GM18867 (cell line): ENCODE results near the gene HCFC1.
A peak's percentile ranks its signal among the peaks of the same experiment; 100 is the strongest.

ENCODE experiments used
- ATAC-seq: cut with Tn5 transposase; IDR thresholded peaks from one replicate; pipeline ENCODE4 v1.9.1; 2021; ENCODE audit warnings: mild to moderate bottlenecking, moderate library complexity; ENCODE audit not compliant: unreplicated experiment

The HCFC1 gene

DNA sequence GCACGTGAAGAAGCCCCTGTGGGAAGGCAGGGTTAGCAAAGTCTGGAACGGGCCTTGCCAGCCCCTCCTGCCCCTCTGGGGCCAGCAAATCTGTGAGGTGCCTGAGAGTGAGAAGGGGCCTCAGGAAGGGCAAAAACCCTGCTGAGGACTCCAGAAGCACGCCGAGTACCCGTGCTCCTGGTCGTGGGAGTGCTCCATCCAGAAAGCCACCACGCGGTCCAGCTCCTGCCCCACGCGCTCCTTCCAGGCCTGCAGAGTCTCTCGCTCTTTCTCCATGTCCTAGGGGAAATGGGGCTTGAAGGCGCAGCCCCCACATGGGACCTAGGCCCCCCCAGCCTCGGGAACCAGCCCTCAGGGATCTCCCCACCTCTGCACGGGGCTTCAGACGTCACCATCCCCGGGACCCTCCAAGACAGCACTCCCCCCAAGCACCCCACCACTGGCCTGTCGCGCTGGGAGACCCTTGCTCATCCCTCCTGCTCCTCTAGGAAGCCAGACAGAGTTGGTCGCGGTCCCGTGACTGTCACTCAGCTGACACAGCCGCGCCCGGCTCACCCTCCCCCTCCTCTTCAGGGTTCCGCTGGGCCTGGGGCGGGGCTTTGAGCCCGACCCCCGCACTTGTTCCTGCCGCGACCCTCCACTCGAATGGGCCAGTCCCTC is 27.3 kb downstream of the HCFC1 start, which contains the start of gene RENBP:
Gene RENBP, minus strand, starts transcription at position 504 of the 660 bp plus-strand sequence. Its CDS starts 33 bp downstream, at position 471.
- ATAC-seq = no peak

DNA sequence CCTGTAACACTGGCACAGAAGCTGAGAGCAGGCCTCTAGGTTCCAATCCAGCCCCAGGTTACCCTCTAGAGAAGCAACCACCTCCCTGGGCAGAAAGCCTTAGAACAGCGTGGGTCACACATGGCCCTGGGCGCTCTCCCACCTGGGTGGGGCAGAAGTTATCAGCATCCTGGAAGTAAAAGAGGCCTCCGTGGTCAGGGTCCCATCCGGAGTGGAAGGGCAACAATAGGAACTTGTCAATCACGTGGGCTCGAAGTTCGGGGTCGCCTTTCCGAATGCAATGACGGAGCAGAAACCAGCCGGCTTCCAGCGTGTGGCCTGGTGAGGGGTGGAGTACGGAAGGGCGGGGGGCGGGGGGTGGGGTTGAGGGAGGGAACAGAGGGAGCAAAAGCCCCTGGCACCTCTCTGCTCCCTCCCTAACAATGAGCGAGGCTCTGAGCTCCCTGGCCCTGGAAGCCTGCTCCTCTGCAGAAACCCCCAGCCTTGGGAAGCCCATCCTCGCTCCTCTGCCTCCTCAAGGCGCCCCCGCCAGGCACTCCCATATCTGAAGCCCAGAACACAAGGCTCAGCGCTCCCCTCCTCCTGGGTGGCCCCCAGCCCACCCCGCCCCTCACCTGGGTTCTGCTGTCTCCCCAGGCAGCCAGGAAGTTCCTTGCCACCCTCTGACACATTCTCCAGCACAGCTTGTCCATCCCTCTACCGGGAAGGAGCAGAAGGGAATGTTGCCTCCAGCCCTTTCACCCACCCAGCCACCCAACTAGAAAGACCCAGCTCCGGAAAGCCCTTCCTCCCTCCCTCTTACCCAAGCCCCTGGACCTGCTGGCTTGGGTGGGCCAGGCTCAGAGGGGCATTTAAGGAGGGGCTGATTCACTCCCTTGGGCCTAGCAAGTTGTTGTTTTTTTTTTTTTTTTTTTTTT is 30.0 kb downstream of the HCFC1 start:
- no peak for ATAC-seq

DNA sequence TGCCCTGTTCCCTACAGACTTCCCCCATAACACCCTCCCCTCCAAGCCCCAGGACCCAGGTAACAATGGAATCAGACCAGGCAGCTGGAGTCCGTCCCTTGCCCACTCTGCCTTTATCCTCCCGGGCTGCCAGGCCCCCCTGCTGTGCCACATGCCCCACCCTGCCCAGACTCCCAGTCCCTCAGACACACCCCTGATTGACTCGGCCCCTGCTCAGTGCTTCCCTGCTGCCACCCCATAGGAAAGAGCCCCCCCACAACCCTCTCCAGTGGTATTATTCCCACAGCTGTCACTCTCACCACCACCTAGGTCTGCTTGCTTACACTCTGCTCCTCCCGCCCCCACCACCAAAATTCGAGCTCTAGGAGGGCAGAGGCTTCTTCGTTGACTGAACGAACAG is 32.0 kb downstream of the HCFC1 start:
- no peak for ATAC-seq

DNA sequence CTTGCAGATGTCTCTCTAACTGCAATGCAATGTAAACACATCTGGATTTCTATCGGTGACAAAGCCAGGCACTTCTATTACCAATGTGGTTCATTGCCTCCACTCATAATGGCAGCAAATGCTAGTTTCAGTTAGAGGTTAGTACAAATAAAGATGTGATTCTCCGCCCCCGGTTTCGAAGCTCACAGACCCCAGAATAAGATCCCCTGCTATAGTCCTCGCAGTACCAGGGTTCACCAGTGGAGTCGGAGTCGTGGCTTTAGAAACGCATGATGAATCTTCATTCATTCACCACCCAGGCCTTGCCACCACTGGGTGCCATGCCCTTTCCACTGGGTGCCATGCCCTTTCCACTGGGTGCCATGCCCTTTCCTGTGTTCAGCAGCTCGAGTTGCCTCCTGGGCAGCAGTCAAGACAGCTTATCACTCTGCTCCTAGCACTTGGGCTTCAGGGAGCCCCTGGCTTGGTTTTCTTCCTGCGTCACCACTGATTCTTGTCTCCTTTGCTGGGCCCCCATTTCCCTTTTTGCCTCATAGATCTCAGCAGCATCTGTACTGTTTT is 33.3 kb downstream of the HCFC1 start:
- no peak for ATAC-seq

DNA sequence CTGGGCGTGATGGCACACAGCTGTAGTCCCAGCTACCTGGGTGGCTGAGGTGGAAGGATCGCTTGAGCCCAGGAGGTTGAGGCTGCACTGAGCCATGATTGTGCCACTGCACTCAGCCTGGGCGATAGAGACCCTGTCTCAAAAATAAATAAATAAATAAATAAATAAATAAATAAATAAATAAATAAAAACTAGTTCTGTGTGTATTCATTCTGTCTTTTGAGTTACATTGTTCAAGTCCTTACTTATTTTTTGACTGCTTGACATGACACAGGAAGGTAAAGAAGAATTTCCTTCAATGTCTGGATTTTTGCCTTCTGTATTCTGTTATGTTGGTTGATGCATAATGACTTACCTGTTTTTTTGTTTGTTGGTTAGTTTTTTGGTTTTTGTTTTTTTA is 34.6 kb downstream of the HCFC1 start:
- no peak for ATAC-seq

DNA sequence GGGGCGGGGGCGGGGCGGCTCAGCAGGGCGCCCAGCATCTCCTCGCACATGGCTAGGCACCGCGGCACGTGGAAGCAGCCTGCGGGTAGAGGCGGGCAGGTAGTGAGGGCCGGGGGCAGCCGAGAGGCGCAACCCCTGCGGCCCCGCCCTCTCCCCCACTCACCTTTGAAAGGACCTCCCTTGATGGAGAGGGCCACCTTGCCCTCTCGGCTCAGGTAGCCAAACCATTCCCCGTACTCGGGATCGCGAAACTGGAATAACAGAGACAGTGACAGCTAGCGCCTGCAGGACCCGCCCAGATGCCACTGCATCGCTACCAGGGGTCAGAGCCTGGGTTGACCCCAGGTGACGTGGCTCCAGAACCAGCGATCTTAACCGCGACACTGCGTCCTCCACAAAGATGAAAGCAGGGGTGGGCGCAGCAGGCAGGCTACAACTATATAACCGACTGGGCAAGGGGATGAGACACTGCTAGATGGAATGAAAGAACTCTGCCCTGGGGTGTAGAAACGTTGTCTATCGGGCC is 36.2 kb downstream of the HCFC1 start:
- peak; percentile 7 for ATAC-seq

DNA sequence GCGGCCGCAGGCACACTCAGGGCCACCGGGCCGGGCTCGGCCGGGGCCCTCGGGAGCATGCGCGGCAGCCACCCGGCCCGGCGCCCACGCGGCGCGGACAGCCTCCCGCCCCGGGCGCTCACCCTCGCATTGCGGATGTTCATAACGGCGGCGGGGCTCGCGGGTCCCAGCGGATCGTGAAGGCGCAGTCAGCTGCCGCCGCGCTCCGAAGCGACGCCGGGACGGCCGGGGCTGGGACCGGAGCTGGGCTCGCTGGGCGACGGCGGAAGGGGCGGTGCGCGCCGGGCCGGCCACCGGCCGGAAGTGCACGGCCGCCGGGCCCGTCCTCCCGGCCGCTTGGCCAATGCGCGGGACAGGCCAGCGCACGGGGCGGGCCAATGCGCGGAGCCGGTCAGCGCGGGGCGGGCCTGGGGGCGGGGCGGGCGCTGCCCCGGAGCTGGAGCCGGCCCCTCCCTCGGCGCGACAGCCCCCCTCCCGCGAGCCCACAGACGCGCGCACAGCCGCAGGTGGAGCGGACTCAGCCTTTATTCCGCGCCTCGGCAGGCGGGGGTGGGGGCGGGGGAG is 36.8 kb downstream of the HCFC1 start, which contains the start of gene NAA10:
Gene NAA10, minus strand, starts transcription at position 276 of the 564 bp plus-strand sequence. Its CDS starts 133 bp downstream, at position 143.
- peak; percentile 91 for ATAC-seq

DNA sequence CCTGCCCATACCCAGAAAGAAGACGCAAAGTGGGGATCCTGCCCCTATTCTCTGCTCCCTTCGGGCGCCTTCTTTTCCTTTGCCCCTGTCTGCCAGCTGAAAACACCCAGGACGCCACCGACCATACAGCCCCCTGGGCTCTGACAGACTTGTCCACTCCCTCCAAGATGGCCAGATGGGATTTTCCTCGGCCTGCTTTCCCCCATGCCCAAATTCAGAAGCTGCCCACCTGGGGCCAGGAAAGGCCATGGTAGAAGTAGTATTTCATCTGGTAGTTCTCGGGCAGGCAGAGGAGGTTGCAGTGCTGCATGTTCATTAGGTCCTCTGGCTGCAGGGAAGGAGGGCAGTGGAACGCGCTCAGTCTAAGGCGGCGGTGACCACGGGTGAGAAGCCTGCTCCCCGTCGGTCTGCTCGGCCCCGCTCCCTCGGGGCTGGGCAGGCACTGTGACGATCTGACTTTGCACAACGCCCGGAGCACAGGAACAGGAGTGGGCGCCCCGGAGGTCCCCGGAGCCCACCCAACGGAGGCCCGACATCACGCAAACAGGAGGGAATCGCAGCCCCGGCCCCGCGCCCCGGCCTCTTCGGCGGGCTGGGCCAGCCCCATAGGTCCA is 37.4 kb downstream of the HCFC1 start:
- peak; percentile 10 for ATAC-seq

DNA sequence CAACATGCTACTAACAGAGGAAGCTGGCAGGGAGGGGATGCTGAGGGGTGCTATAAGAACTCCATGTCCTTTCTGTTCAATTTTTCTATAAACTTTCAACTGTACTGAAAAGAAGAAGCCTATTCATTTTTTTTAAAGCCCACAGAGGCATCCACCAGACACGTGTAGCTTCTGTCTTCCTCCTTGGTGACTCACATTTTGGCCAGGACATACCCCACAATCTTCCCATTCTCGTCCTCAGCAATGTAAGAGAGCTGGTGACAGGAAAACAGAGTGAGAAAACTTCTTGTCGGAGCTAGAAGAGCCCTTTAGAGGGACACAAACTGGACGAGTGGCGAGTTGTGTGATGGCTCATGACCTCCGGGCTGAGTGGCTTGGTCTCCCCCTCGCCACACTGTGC is 37.9 kb downstream of the HCFC1 start:
- ATAC-seq = no peak

DNA sequence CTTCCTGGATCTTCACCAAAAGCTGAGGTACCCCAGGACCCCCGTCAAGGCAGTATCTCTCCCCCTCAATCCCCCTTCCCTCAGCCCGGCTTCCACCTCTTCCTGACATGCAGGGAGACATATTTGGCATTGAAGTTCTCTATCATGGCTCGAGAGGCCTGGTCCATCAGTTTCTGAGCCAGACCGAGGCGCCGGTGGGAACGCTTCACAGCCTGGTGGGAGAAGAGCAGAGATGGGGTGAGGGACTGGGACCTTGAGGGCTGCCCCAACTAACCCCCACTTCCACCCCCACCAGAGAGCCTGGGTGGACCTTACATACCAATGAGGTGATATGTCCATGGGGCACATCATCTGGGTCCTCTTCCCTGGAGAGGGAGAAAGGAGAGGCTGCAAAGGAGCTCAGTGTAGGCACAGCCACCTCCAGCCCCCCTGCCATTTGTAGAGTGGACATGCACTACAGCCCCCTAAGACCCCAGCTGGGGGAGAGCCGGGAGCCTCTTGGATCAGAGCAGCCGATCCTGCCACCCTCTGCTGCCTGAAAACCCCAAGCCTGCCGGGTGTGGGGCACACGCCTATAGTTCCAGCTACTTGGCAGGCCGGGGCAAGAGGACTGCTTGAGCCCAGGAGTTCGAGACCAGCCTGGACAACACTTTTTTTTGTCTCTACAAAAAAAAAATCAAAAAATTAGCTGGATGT is 39.2 kb downstream of the HCFC1 start:
- no peak for ATAC-seq

DNA sequence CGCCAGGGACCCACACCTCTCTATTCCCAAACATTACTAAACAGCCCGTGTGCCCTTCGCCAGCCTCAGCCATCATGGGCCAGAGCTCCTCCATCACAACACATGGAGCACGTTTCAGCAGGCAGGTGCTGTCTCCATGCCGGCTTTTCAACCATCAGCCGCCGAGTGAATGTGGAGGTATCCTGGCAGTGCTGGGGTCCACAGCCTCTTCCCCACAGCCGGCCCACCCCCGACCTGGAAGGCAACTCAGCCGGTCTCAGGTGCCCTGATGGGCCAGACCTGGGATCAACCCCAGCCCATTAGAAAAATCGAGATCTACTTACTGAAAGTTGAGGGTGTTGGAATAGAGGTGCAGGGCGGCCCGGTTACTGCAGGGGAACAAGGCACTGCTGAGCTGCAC is 39.9 kb downstream of the HCFC1 start:
- no peak for ATAC-seq

DNA sequence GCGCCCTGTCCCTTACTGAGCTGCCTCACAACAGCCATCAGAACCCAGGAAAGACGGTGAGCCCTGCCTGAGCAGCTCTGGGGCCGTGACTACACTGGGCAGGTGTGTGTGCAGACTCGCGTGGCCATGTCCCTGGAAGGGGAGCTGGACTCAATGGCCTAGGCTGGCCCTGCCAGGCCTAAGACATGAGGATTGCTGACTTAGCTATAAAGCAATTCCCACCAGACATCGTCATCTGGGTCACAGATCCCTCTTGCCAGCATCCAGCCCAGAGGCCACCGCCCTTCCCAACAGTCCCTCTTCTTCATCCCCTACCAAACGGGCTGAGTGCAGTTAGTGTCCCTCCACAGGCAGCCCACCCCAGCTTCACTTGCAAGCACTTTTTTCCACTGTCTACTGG is 40.5 kb downstream of the HCFC1 start:
- no peak for ATAC-seq

DNA sequence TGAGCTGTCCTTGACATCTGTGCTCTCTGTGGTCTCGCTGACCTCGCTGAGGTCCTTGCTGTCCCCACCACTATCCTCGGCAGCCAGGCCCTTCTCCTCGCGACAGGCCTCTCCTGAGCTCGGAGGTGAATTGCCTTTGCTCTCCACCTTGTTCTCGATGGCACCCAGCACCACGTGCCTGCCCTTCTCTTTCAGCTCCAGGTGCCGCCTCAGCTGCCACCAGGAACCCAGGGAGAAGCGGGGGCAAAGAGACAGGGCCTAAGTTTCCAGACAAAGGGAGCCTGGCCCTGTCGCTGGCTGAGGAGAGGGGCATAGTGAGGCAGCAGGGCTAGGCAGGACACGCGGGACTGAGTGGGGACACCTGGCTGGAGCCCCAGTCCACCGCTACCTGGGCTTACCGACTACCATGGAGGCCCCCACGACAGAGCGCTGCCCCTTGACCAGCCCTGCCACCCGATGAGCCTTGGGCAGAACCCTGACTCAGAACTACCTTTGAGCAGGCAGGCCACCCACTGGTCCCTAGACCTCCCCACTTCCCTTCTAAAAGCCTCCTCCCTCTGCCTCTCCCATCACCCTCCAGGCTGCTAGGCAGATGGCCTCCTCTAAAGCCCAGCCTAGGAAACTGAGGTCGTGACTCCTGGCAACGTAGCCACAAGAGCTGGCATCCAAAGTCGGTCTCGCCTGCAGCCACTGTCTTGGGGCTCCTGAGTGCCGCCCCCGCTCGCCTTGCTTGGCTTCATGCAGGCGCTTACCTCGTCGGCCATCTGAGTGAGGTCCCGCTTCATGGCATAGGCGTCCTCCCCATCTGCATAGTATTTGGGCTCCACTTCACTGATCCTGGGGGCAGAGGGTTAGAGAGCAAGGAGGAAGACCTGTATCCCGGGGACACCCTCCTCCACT is 41.4 kb downstream of the HCFC1 start:
- ATAC-seq = no peak

DNA sequence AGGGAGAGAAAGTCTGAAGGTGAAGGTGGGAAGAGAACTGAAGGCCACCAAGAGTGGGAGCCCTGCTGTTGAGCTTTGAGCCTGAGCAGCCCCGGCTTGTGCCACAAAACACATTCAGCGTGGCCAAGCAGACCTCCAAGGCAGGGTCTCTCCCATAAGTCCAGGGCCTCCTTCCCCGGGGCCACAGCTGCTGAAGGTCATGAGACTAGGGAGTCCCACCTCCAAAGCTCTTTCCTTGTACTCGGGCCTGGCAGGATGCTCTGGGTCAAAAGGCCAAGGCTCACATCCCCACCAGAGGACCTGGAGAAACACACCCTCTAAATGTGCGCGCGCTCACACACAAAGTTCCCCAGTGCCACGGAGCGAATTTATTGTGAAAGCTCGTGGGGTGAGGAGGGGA is 42.0 kb downstream of the HCFC1 start:
- no peak for ATAC-seq

DNA sequence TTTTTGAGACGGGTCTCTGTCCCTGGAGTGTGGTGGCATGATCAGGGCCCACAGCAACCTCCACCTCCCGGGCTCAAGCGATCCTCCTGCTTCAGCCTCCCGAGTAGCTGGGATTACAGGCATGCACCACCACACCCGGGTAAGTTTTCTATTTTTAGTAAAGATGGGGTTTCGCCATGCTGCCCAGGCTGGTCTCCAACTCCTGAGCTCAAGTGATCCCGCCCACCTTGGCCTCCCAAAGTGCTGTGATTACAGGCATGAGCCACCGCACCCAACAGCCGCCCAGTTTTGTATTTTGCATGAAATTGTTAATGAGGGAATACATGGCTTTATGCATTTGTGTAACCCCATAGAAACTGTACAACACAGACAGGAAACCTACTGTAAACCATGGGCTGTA is 42.8 kb downstream of the HCFC1 start:
- no peak for ATAC-seq

DNA sequence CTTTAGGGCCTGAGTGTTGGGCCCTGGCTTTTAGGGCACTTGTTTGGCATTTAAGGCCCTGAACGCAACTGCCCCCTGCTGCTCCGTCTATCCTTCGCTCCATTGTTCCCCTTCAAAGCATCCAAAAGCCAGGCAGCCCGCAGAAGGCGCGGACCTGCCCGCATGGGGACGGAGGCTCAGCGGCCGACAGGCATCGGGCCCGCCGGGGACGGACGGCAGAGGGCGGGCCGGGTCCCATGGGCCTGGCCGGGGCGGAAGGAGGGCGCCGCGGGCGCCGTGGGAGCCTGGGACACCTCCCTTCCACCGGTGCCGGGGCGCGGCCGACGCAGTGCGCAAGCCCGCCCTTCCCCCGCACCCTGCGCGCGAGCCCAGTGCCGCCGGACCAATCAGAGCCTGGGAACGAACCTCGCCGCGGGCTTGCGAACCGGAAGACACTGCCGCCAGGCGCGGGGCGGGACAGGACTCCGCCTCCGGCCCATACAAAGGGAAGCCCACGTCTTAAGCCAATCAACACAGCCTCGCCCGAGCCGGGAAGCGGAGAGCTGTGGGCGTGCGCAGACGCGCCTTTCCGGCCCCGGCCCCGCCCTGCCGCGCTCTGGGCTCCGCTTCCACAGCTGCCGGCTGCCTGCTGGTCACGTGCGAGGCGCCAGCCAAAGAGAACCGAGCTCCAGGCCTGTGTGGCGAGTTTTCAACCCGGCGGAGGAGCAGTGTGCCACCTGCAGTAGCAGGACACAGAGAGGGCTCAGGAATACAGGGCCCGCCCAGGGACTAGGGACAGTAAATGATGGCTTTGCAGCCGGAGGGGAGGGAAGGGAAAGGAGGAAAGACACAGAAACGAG is 43.5 kb downstream of the HCFC1 start:
- peak; percentile 81 for ATAC-seq

DNA sequence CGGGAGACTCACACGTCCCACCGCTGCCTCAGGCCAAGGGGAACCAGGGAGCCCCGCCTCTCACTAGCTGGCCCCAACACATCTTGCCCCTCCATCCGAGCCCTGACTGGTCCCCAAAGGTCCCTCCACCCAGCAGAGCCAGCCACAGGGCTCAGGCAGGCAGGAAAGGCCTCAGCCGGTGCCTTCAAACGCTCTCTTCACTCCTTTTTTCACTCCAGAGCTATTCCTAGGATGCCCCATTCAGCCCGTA is 44.0 kb downstream of the HCFC1 start:
- ATAC-seq = no peak

DNA sequence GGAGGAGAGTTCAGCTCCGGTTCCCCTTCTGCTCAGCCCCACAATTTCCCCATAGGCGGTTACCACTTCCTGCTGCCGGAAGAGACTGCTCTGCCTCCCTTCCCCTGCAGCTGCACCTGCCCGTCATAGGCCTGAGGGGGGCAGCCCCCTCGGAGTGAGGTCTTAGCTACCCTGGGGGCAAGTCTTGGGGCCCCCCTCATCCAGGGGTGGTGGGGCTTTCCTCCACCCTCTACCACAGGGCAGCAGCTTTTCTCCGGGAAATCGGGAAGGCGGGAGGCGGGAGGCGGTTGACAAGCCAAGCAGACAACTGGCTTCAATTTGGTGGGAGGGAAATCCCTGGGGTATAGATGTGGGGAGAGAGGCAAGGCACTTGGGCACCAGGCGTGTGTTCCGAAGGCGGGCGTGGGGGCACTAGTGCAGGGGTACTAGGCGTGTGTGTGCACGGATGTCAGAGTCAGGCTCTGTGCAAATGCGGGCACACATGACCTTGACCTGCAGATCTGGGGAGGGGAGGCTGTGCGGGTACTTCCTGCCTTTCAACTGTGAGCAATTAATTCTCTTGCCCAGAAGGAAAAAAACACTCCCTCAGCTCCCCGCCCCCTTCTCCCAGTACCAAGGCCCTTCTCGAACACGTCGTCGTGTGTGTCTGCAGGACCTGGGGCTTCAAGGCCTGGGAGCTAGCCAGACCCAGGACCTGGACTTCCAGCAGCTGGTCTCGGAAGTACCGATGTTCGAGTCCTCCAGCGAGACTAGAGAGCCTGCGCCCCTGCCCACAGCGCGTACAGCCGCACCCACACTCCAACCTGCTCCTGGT is 44.6 kb downstream of the HCFC1 start:
- peak; percentile 33 for ATAC-seq
